HAP-1 (cell line): Measurements from ENCODE around the gene ZNF219.

Experiments
- DNase-seq, 2 experiments: peaks; one replicate each; pipeline ENCODE4 v3.0.0-alpha.2; 2016 to 2020; ENCODE audit warnings: low spot score in 2 of 2
- H3K27me3 ChIP-seq: fragments of 250-450 bp; sonication (Bioruptor Pico); 2 replicates; pipeline ENCODE4 v1.5.1; 2020; ENCODE audit warnings: low read depth, mild to moderate bottlenecking, moderate library complexity
- H3K36me3 ChIP-seq: fragments of 250-450 bp; sonication (Bioruptor Pico); replicated peaks from 2 replicates; pipeline ENCODE4 v1.5.1; 2020; ENCODE audit warnings: mild to moderate bottlenecking
- H3K4me1 ChIP-seq: fragments of 250-450 bp; sonication (Bioruptor Pico); 2 replicates; pipeline ENCODE4 v1.5.1; 2020; ENCODE audit warnings: mild to moderate bottlenecking
- H3K4me3 ChIP-seq: fragments of 250-450 bp; sonication (Bioruptor Pico); 2 replicates; pipeline ENCODE4 v1.5.1; 2020; ENCODE audit warnings: mild to moderate bottlenecking, moderate library complexity
- H3K9me3 ChIP-seq: fragments of 250-450 bp; sonication (Bioruptor Pico); 2 replicates; pipeline ENCODE4 v1.5.1; 2020; ENCODE audit warnings: mild to moderate bottlenecking, moderate library complexity
- in situ Hi-C: fragments of 300-500 bp; cut with MboI; formaldehyde crosslinking; loops from 3 replicates; pipeline ENCODE4 v1.14.3; 2020; ENCODE audit warnings: low sequenced_read_pairs, inconsistent platforms, mixed read lengths

The ZNF219 gene

GRCh38 chr14:21061347-21061668 lies 37.1 kb downstream of the ZNF219 start:
- H3K4me3 ChIP-seq, result no peak overlapping the region
- H3K9me3 ChIP-seq, result no peaks in the 10 kb centered on the region
- no peaks in the 10 kb centered on the region for H3K36me3 ChIP-seq
- no peaks in the 10 kb centered on the region for H3K4me1 ChIP-seq
- DNase-seq, result no peak
- in situ Hi-C loops, result no loop called here
- H3K27me3 ChIP-seq, result peaks cover 15% of the 10 kb centered on the region

DNA sequence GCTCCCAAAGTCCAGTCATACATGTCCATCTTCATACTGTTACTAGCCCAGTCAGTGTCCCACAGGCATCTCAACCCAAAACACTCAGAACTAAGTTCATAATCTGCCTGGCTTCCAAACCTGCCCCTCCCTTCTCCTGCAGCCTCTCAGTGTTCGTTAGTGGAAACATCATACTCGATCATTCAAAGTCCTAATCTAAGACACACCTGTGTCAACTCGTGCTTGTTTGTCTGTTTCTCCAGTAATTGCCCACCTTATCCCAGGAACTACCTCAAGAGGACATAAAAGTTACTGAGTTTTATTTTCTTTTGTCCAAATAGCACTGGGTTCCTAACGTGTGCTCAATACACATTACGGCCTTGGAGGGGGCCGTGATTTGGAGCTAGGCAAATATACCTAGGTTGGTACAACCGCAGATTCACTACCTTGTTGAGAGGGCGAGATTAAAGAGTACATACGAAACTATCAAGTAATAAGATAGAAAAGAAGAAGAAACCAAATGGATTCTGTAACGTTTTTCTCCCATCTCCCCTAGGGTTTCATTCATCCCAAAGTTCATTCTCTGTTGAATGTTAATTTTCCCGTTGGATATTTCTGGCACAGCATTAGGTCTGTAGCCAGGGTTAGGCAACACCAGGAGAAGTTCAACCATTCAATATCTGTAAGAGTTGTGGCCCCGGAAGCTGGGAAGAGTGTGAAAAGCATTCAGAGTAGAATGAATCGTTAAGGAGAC lies 37.7 kb downstream of the ZNF219 start:
- H3K27me3 ChIP-seq, result peaks cover 15% of the 10 kb centered on the region
- no peak overlapping the region for H3K4me3 ChIP-seq
- no peak for DNase-seq
- no peaks in the 10 kb centered on the region for H3K9me3 ChIP-seq
- no peaks in the 10 kb centered on the region for H3K36me3 ChIP-seq
- in situ Hi-C loops, result no loop called here
- H3K4me1 ChIP-seq, result no peaks in the 10 kb centered on the region

GRCh38 chr14:21059842-21060613 lies 38.4 kb downstream of the ZNF219 start:
- Histone ChIP-seq H3K4me3 (no peak overlapping the region), H3K4me1 (no peaks in the 10 kb centered on the region), H3K9me3 (no peaks in the 10 kb centered on the region), H3K36me3 (no peaks in the 10 kb centered on the region), H3K27me3 (peaks cover 8% of the 10 kb centered on the region)
- in situ Hi-C loops, result no loop called here
- no peak for DNase-seq

DNA sequence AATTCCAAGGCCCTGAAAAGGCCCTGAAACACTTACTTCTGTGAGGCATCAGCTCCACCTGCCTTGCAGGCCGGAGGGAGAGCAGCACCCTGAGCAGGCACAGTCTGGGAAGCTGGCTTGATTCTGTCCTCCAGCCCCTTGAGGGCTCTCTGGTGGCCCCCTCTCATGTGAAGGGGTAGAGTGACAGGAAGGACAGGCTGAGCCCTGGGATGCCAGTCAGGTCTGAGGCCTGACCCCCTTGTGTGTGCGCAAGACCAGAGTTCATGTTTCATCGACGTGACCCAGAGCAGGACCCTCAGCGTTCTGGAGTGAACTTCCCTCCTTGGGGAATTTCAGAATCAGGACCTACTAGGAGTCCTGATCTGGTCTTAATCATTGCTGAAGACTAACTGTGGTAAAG lies 39.6 kb downstream of the ZNF219 start:
- no peaks in the 10 kb centered on the region for H3K4me1 ChIP-seq
- no peaks in the 10 kb centered on the region for H3K36me3 ChIP-seq
- in situ Hi-C loops, result no loop called here
- no peak overlapping the region for H3K4me3 ChIP-seq
- peaks cover 8% of the 10 kb centered on the region for H3K27me3 ChIP-seq
- DNase-seq, result no peak
- no peaks in the 10 kb centered on the region for H3K9me3 ChIP-seq

DNA sequence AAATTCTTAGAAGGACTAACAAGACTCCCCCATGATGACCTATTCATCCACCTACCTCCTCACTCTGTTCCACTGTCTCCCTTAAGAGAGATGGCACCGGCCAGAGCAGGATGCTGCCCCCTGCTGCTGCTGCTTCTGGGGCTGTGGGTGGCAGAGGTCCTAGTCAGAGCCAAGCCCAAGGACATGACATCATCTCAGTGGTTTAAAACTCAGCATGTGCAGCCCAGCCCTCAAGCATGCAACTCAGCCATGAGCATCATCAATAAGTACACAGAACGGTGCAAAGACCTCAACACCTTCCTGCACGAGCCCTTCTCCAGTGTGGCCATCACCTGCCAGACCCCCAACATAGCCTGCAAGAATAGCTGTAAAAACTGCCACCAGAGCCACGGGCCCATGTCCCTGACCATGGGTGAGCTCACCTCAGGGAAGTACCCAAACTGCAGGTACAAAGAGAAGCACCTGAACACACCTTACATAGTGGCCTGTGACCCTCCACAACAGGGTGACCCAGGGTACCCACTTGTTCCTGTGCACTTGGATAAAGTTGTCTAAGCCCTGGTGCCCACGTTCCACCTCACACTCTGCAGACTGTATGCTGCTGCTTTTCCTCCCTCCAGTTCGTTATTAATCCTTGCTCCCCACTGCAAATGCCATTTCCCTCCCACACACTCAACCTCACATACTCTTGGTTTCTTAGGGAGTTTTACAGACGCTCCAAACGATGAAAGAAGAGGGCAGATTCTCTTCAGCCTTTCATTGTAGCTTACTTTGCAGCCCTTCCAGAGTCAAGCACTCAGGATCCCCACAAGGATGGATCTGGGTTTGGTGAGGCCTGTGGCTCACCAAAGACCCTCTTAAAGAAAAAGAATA lies 40.4 kb downstream of the ZNF219 start, which contains the start of gene RNASE8:
Gene RNASE8, plus strand, starts transcription at position 20 of the 873 bp plus-strand sequence. Its CDS starts 71 bp downstream, at position 91.
- Histone ChIP-seq H3K36me3 (no peaks in the 10 kb centered on the region), H3K27me3 (peaks cover 2% of the 10 kb centered on the region), H3K4me3 (no peak within 1 kb of the TSS), H3K4me1 (no peaks in the 10 kb centered on the region), H3K9me3 (no peaks in the 10 kb centered on the region)
- in situ Hi-C loops, result no loop called here
- DNase-seq, result no peak

DNA sequence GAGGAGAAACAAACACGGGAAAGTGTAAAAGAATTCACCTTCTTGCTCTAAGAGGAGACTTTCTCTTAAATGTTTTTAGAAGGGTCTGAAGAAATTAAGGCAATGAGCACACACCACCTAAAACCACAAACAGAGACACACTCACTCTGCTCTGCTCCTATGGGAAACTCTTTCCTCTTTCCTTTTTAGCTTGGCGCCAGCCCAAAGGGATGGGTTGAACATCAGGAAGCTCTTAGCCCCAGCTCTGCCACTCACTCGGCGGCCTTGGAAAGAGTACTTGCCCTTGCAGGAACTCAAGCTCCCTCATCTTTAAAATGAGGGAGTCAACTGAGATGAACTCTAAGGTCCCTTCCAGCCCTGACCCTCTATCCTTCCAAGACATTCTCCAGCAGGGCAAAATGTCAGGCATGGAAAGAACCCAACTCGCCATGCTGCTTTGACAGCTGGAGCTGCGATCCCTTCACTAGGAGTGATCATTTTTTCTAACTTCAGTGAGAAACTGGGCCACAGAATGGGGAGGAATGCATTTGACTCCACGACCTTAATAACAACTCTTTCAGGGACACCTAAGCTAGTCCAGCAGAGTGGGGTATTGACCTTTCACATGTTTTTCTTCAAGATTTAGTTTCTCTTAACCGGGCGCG lies 41.8 kb downstream of the ZNF219 start:
- in situ Hi-C loops, result no loop called here
- no peaks in the 10 kb centered on the region for H3K9me3 ChIP-seq
- H3K27me3 ChIP-seq, result no peaks in the 10 kb centered on the region; the same call in 1 of the 2 replicates
- no peaks in the 10 kb centered on the region for H3K4me1 ChIP-seq
- no peak for DNase-seq
- H3K4me3 ChIP-seq, result no peak overlapping the region
- no peaks in the 10 kb centered on the region for H3K36me3 ChIP-seq

DNA sequence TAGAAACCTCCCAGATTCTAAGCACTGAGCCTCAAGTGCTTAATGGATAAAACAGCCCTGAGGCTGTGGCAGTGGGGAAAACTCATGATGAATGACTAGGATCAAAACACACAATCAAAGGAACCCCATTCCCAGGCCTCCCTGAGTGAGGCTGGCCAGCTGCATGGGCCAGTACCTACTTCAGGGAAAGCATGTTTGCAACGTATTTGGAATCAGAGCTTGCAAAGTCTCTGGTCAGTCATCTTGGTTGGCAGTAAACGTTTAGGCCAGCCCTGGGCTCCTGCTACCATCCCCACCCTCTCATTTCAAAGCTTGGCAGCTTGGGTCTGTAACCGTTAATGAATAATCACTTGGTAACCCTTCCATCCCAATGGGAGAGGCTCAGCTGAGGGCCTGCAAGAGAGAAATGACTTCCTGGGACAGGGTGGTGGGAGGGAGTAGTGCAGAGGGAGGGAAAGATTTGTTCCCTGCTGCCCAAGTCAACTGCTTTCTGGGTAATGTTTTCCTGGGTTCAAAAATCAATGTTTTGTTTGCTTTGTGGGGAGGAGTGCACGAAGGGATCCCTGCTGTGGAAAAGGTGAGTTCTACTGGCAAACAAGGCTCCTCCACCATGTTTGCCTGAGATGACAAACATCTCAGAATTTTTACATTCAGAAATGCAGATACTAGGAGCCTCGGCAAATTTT lies 42.9 kb downstream of the ZNF219 start:
- H3K36me3 ChIP-seq, result no peaks in the 10 kb centered on the region
- no peak overlapping the region for H3K4me3 ChIP-seq
- no peaks in the 10 kb centered on the region for H3K4me1 ChIP-seq
- H3K9me3 ChIP-seq, result no peaks in the 10 kb centered on the region
- no peak for DNase-seq
- H3K27me3 ChIP-seq, result no peaks in the 10 kb centered on the region; the same call in 1 of the 2 replicates
- in situ Hi-C loops, result no loop called here

- in situ Hi-C loops, result no loop called here
- Histone ChIP-seq H3K4me1 (no peaks in the 10 kb centered on the region), H3K27me3 (no peaks in the 10 kb centered on the region), H3K36me3 (no peaks in the 10 kb centered on the region), H3K4me3 (no peak overlapping the region), H3K9me3 (no peaks in the 10 kb centered on the region)
- DNase-seq, result no peak
Observed at GRCh38 chr14:21054768-21055145, 43.7 kb downstream of the ZNF219 start.

- Histone ChIP-seq H3K27me3 (no peaks in the 10 kb centered on the region), H3K36me3 (no peaks in the 10 kb centered on the region), H3K9me3 (no peaks in the 10 kb centered on the region), H3K4me3 (no peak overlapping the region), H3K4me1 (no peaks in the 10 kb centered on the region)
- DNase-seq, result no peak
- in situ Hi-C loops, result no loop called here
Observed at GRCh38 chr14:21054123-21054767, 44.2 kb downstream of the ZNF219 start.

DNA sequence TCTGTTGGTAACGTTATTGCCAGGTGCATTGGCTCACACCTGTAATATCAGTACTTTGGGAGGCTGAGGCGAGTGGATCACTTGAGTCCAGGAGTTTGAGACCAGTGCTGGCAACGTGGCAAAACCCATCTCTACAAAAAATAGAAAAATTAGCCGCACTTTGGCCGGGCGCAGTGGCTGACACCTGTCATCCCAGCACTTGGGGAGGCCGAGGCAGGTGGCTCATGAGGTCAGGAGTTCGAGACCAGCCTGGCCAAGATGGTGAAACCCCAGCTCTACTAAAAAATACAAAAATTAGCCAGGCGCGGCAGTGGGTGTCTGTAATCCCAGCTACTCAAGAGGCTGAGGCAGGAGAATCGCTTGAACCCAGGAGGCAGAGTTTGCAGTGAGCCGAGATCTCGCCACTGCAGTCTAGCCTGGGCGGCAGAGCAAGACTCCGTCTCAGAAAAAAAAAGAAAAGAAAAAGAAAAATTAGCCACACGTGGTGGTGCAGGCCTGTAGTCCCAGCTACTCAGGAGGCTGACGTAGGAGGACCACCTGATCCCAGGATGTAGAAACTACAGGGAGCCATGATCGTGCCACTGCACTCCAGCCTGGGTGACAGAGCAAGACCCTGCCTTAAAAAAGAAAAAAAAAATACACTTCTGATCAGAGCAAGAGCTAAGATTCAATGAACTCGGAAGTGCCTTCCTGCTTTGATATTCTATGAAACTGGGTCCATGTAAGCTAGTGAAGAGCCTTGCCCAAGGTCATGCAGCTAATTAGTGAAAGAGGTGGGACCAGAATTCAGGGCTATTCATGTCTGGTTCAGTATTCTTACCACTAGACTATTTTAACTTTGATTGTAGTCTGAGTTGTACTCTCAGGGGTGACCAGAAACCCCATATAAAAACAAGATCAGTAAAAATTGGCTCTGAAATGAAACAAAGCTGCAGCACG lies 45.0 kb downstream of the ZNF219 start:
- DNase-seq, result no peak
- no peaks in the 10 kb centered on the region for H3K9me3 ChIP-seq
- no peaks in the 10 kb centered on the region for H3K4me1 ChIP-seq
- in situ Hi-C loops, result no loop called here
- H3K4me3 ChIP-seq, result no peak overlapping the region
- no peaks in the 10 kb centered on the region for H3K27me3 ChIP-seq
- no peaks in the 10 kb centered on the region for H3K36me3 ChIP-seq

DNA sequence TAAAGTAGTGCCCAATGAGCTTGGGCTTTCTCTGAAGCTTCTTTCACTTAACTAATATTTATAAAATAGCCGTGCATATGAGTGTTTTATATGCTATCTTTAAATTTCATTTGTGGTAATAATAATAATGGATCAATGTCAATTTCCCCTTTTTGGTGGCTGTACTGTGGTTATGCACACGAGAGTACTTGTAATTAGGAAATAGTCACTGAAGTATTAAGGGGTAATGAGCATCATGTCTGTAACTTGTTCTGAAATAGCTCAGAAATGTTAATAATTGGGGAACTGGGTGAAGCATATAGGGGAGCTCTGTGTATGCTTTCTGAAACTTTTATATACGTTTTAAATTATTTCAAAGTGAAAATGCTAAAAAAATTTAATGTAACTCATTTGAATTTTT lies 47.9 kb downstream of the ZNF219 start:
- no peaks in the 10 kb centered on the region for H3K27me3 ChIP-seq
- no peak for DNase-seq
- H3K4me1 ChIP-seq, result no peaks in the 10 kb centered on the region
- in situ Hi-C loops, result no loop called here
- no peaks in the 10 kb centered on the region for H3K9me3 ChIP-seq
- no peak overlapping the region for H3K4me3 ChIP-seq
- no peaks in the 10 kb centered on the region for H3K36me3 ChIP-seq

DNA sequence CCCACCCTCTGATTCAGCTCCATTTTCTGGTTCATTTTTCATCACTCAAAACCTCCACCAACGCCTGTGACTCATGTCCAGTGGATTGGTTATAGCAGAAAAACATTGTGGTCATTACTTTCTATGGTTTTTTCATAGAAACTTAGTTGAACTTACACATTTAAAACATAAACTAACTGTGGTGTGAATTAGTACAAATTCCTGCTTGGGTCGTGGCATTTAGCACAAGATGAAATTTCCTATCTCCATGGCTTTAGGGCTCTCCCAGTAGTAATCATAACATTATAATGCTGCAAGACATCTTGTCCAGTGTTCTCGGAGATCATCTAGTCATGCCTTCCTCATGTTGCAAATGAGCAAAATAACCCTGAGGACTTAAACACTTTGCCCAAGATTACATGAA lies 49.2 kb downstream of the ZNF219 start:
- no peak for DNase-seq
- Histone ChIP-seq H3K36me3 (no peaks in the 10 kb centered on the region), H3K9me3 (no peaks in the 10 kb centered on the region), H3K27me3 (peaks cover 6% of the 10 kb centered on the region; the same call in 1 of the 2 replicates), H3K4me1 (no peaks in the 10 kb centered on the region), H3K4me3 (no peak overlapping the region)
- in situ Hi-C loops, result no loop called here
